ENCODE measurements around the gene ADRA1B.
"Not testable (repeated sequence)": the region's sequence is repeated elsewhere in the genome, so short reads cannot be mapped to it uniquely, and the experiment has no call there.

ADRA1B gene

DNA sequence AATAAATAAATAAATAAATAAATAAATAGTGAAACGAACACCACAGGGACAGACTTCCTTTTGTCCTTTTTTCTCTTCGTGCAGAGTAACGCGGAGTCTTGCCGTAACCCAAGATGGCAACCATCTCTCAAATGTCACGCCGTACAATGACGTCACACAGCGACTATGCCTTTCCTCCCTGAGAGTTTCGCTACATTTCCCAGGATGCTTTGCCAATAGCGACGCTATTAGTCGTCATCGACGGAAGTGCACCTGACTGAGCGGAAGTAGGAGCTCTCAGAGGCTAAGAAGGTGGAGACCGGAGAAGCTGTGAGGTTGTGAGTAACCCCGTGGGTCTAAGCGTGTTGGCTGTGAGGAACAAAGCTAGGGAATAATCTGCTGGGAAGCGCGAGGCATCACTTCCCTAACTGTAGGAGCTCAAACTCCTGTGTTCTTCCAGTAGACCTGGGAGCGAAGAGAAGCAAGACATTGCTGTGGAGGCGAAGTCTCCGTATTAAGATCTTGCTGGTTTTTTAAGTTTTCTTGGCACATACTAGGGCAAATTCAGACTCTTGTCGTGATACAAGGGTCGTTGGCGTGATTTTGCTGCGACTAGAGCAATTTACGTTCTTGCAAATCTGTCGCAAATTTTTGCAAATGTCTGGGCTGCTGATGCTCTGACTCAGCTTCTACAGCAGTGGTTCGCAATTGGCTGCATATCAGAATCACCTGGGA lies 92.8 kb downstream of the ADRA1B start, which contains the start of gene TTC1:
TTC1 (plus strand) TSS at position 263 of the 714 bp plus-strand sequence. CDS start 1,390 bp downstream, outside the sequence.
- TF ChIP-seq, protein P1, sequence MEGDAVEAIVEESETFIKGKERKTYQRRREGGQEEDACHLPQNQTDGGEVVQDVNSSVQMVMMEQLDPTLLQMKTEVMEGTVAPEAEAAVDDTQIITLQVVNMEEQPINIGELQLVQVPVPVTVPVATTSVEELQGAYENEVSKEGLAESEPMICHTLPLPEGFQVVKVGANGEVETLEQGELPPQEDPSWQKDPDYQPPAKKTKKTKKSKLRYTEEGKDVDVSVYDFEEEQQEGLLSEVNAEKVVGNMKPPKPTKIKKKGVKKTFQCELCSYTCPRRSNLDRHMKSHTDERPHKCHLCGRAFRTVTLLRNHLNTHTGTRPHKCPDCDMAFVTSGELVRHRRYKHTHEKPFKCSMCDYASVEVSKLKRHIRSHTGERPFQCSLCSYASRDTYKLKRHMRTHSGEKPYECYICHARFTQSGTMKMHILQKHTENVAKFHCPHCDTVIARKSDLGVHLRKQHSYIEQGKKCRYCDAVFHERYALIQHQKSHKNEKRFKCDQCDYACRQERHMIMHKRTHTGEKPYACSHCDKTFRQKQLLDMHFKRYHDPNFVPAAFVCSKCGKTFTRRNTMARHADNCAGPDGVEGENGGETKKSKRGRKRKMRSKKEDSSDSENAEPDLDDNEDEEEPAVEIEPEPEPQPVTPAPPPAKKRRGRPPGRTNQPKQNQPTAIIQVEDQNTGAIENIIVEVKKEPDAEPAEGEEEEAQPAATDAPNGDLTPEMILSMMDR (IDR thresholded peaks at IDR 0.05; ENCODE audit: insufficient read depth, low read depth, low read length, missing control alignments), result no peak
- peak; percentile 98 for DNase-seq (ENCODE audit: low read depth)
- H3K4me3 ChIP-seq (ENCODE audit: low read depth, low read length), result peak within 1 kb of the TSS; percentile 88

DNA sequence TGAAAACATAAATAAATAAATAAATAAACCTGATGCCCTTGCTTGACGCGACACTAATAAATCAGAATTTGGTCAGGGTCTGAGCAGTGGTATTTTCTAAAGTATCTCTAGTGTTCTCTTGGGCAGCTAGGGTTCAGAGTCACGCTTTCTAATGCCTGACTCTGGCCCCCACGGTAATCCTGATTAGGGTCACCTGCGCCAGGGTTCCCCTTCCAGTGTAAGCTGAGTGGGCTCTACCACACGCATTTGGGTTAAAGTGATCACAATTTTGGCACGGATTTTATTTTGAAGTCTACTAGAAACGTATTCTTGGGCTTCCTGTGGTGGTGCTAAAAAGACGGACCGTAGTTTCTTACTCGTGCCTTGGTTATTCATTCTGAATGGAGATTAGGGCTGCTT lies 93.3 kb downstream of the ADRA1B start:
- no peak for DNase-seq (ENCODE audit: low read depth)
- peak overlapping the region; percentile 88 for H3K4me3 ChIP-seq (ENCODE audit: low read depth, low read length)
- TF ChIP-seq, protein P1 (IDR thresholded peaks at IDR 0.05; ENCODE audit: insufficient read depth, low read depth, low read length, missing control alignments), result no peak

DNA sequence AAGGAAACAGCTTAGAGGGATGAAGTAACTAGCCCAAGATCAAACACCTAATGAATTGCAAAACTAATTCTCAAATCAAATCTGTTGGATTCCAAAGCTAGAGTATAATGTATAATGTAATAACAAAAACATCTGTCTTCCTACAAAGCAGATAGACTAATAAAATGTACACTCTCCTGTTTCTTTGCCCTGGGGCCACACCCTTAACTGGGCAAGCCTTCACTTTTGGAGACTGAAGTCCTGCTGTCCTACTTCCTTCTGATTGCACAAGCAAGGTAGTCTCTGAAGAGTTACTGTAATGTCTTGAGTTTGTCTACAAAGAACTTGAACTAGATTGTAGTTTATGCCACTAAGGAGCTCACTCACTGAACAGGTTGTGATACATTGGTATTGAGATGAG lies 95.2 kb downstream of the ADRA1B start:
- TF ChIP-seq, protein P1 (IDR thresholded peaks at IDR 0.05; ENCODE audit: insufficient read depth, low read depth, low read length, missing control alignments), result no peak
- no peak for DNase-seq (ENCODE audit: low read depth)
- H3K4me3 ChIP-seq (ENCODE audit: low read depth, low read length), result no peak overlapping the region

DNA sequence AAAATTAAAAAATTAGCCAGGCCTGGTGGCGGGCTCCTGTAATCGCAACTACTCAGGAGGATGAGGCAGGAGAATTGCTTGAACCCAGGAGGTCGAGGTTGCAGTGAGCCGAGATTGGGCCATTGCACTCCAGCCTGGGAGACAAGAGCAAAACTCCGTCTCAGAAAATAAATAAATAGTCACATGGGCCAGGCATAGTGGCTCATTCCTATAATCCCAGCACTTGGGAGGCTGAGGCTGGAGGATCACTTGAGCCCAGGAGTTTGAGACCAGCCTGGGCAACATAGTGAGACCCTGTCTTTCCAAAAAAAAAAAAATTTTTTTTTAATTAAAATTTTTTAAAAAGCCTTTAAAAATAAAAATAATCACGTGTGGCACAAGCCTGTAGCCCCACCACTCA lies 97.9 kb downstream of the ADRA1B start:
- H3K4me3 ChIP-seq (ENCODE audit: low read depth, low read length); DNase-seq (ENCODE audit: low read depth): not testable (repeated sequence)

DNA sequence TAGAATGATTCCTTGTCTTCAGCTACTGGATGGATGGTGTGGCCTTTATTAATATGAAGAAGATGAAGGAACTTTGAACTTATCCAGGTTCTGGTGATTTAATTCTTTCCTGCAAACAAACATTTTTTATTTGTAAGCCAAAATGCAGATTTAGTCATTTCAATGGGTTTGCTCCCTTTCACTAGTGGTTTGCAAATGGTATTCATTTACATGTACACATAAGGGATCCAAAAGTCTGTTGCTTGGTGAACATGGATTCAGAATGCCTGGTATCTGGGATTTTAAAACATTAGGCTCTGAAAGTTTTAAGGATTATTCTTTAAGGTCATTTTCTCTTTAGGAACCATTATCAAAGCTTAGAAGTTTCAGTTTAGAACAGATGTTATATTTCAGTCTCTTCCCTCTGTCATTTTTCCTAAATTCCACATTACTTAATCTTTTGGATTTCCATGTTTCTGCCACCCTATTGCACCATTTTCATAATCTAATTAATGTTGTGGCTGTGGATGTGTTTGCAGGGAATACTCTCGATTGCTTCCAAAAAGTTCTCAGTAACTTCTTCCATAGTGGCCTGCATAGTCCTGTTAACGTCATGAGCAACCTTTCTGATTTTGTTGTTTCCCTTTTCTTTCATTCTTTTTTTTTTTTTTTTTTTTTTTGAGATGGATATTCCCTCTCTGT lies 102.8 kb downstream of the ADRA1B start:
- TF ChIP-seq, protein P1 (IDR thresholded peaks at IDR 0.05; ENCODE audit: insufficient read depth, low read depth, low read length, missing control alignments), result no peak
- no peak for DNase-seq (ENCODE audit: low read depth)
- H3K4me3 ChIP-seq (ENCODE audit: low read depth, low read length), result no peak overlapping the region

DNA sequence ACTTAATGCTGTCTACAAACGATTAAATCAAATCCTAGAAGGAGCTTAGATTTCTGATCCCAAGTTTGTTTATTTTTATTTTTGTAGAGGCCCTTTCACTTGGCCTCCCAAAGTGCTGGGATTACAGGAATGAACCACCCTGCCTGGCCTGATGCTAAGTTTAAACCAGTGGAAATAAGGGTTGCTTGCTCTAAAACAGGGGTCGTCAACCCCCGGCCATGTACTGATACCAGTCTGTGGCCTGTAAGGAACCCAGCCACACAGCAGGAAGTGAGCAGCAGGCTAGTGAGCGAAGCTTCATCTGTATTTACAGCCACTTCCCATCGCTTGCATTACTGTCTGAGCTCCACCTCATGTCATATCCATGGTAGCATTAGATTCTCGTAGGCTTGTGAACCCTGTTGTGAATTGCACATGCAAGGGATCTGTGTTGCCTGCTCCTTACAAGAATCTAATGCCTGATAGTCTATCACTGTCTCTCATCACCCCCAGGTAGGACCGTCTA lies 104.0 kb downstream of the ADRA1B start:
- TF ChIP-seq, protein P1 (IDR thresholded peaks at IDR 0.05; ENCODE audit: insufficient read depth, low read depth, low read length, missing control alignments), result no peak
- no peak overlapping the region for H3K4me3 ChIP-seq (ENCODE audit: low read depth, low read length)
- no peak for DNase-seq (ENCODE audit: low read depth)

DNA sequence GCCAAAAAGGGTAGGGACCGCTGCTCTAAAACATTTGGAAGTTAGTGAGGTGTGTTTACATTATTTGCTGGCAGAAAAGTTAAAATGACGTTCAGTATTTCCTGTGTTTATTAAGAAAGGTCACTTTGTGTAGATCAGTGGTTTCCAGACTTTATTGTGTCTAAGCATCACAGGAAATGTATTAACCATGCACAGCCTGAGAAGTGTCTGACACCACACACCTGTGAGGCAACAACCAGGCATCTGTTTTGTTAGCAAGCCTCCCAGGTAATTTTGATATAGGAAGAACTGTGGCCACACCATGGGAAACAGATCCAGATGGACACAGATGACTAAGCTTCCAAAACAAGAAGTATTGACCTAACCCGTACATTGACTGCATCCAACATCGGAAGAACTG lies 104.7 kb downstream of the ADRA1B start:
- H3K4me3 ChIP-seq (ENCODE audit: low read depth, low read length), result no peak overlapping the region
- TF ChIP-seq, protein P1 (IDR thresholded peaks at IDR 0.05; ENCODE audit: insufficient read depth, low read depth, low read length, missing control alignments), result no peak
- DNase-seq (ENCODE audit: low read depth), result no peak

All from GM12865 (cell line).